A549 (cell line): Measurements from ENCODE around the gene TRNP1. TPM values are rescaled to one million over a fixed set of nuclear protein-coding genes. Genes with fewer than 3 reads are reported as not detected.
"Not testable (repeated sequence)": the region's sequence is repeated elsewhere in the genome, so short reads cannot be mapped to it uniquely, and the experiment has no call there.

ENCODE experiments used
- ATAC-seq, 2 experiments: fragments of 200-7000 bp in 1 of 2; fragments of >200 bp in 1 of 2; cut with Nextera tagmentation in 1 of 2; cut with Tn5 transposase in 1 of 2; 3 replicates each; pipeline versions ENCODE4 v1.8.0 to v1.9.1; 2018 to 2020; ENCODE audit warnings: mild to moderate bottlenecking in 1 of 2, moderate library complexity in 1 of 2
- CTCF ChIA-PET: fragments of 300-600 bp; sonication (Branson Sonifier 250); formaldehyde crosslinking; extraction: SDS; loops from one replicate; lab custom pipeline; 2021; ENCODE audit warnings: antibody characterized with exemption, inconsistent platforms; lab: Yijun Ruan, JAX
- POLR2A ChIA-PET: fragments of 350-600 bp; formaldehyde crosslinking; extraction: SDS; loops from one replicate; lab custom pipeline; 2021; ENCODE audit warnings: antibody characterized with exemption, inconsistent platforms; lab: Yijun Ruan, JAX
- DNase-seq, 2 experiments: peaks; one replicate each; pipeline versions ENCODE4 v3.0.0 to v3.0.0-alpha.2; 2011 to 2016; ENCODE audit warnings: low read depth in 1 of 2, low spot score in 1 of 2
- FAIRE-seq: peaks from 2 replicates; lab custom pipeline; 2011; peaks lifted over from hg19 to GRCh38; lab: Jason Lieb, UNC
- H3K27ac ChIP-seq, 2 experiments: fragments of >200 bp; sonication (Bioruptor Twin); formaldehyde crosslinking; 3 replicates each; pipeline ENCODE4 v1.5.1; 2016 to 2017
- H3K4me1 ChIP-seq: fragments of >200 bp; sonication (Bioruptor Twin); formaldehyde crosslinking; 3 replicates; pipeline ENCODE4 v1.6.1; 2016
- H3K4me2 ChIP-seq: fragments of >200 bp; sonication (Bioruptor Twin); formaldehyde crosslinking; 3 replicates; pipeline ENCODE4 v1.6.1; 2016
- H3K4me3 ChIP-seq: fragments of >200 bp; sonication (Bioruptor Twin); formaldehyde crosslinking; 3 replicates; pipeline ENCODE4 v1.5.1; 2016
- H3K9me3 ChIP-seq: fragments of >200 bp; sonication (Bioruptor Twin); formaldehyde crosslinking; 3 replicates; pipeline ENCODE4 v1.6.1; 2016
- CBX2 ChIP-seq: fragments of 200-600 bp; sonication (generic); IDR thresholded peaks from 2 replicates; pipeline ENCODE4 v1.6.1; 2016; ENCODE audit warnings: low read depth, mild to moderate bottlenecking, borderline replicate concordance
- CHD2 ChIP-seq: fragments of 150-350 bp; IDR thresholded peaks from 2 replicates; pipeline ENCODE4 v1.6.1; 2014; ENCODE audit warnings: low read length; ENCODE audit not compliant: partially characterized antibody
- CHD4 ChIP-seq: fragments of 200-600 bp; sonication (generic); IDR thresholded peaks from 2 replicates; pipeline ENCODE4 v1.6.1; 2016; ENCODE audit warnings: antibody characterized with exemption, mild to moderate bottlenecking, borderline replicate concordance
- EHMT2 ChIP-seq: fragments of 200-600 bp; sonication (generic); IDR thresholded peaks from 2 replicates; pipeline ENCODE4 v1.6.1; 2016; ENCODE audit warnings: antibody characterized with exemption, low read depth, mild to moderate bottlenecking, moderate library complexity
- FOSL2 ChIP-seq, 2 experiments: fragments of 450-650 bp in 1 of 2; fragments of >200 bp in 1 of 2; sonication (Bioruptor Twin) in 1 of 2; formaldehyde crosslinking; IDR thresholded peaks; 2 replicates each; pipeline versions ENCODE4 v1.5.0 to v1.6.1; 2016 to 2020; ENCODE audit warnings: mild to moderate bottlenecking in 1 of 2, moderate library complexity in 1 of 2
- GATA3 ChIP-seq: IDR thresholded peaks from 2 replicates; pipeline ENCODE4 v1.6.1; 2012; ENCODE audit warnings: borderline replicate concordance
- HDAC2 ChIP-seq: fragments of 200-600 bp; sonication (generic); IDR thresholded peaks from 2 replicates; pipeline ENCODE4 v1.6.1; 2016
- HEYL ChIP-seq: fragments of 250-450 bp; sonication (Bioruptor Pico); IDR thresholded peaks from 2 replicates; pipeline ENCODE4 v1.8.0; 2021; ENCODE audit warnings: mild to moderate bottlenecking, moderate library complexity
- HOXA7 ChIP-seq: fragments of 250-450 bp; sonication (Bioruptor Pico); IDR thresholded peaks from 2 replicates; pipeline ENCODE4 v1.5.0; 2020; ENCODE audit warnings: mild to moderate bottlenecking, moderate library complexity
- JUNB ChIP-seq: fragments of >200 bp; sonication (Bioruptor Twin); formaldehyde crosslinking; IDR thresholded peaks from 2 replicates; pipeline ENCODE4 v1.6.1; 2016
- KDM1A ChIP-seq: fragments of 200-600 bp; sonication (generic); IDR thresholded peaks from 2 replicates; pipeline ENCODE4 v1.6.1; 2016; ENCODE audit warnings: low read depth, mild to moderate bottlenecking
- NFE2L2 ChIP-seq: fragments of 150-350 bp; conservative IDR thresholded peaks from 2 replicates; pipeline ENCODE4 v1.6.1; 2014; ENCODE audit warnings: low read length
- NPAS2 ChIP-seq: fragments of 250-450 bp; sonication (Bioruptor Pico); IDR thresholded peaks from 2 replicates; pipeline ENCODE4 v1.8.0; 2022; ENCODE audit warnings: mild to moderate bottlenecking, moderate library complexity, borderline replicate concordance
- PHF8 ChIP-seq: fragments of 200-600 bp; sonication (generic); IDR thresholded peaks from 2 replicates; pipeline ENCODE4 v1.6.1; 2016; ENCODE audit warnings: low read depth, mild to moderate bottlenecking, antibody characterized with exemption, moderate library complexity, borderline replicate concordance
- POLR2A ChIP-seq: IDR thresholded peaks from 2 replicates; pipeline ENCODE4 v1.6.1; 2012; ENCODE audit warnings: mild to moderate bottlenecking, low read length
- SREBF2 ChIP-seq: fragments of 450-650 bp; IDR thresholded peaks from 2 replicates; pipeline ENCODE4 v1.6.1; 2014; ENCODE audit warnings: mild to moderate bottlenecking, moderate library complexity
- TFCP2L1 ChIP-seq: fragments of 250-450 bp; sonication (Bioruptor Pico); IDR thresholded peaks from 2 replicates; pipeline ENCODE4 v1.5.0; 2021; ENCODE audit warnings: mild to moderate bottlenecking
- ZNF302 ChIP-seq: fragments of 250-450 bp; sonication (Bioruptor Pico); IDR thresholded peaks from 2 replicates; pipeline ENCODE4 v1.9.0; 2021; ENCODE audit warnings: inconsistent platforms, mild to moderate bottlenecking, moderate library complexity
- WGBS: methylation state at CpG from one replicate; pipeline ENCODE4 v1.1.6; 2017; ENCODE audit errors: missing lambda C conversion rate; 5-methylcytosine and 5-hydroxymethylcytosine counted together
- polyA plus RNA-seq, 4 experiments: library from polyadenylated mRNA; depleted of rRNA in 3 of 4; stranded (reverse); fragments of >200 nt; fragmentation: RNase III in 1 of 4; extraction: RNeasy Plus Mini Kit Qiagen cat#74134 plus additional on column Dnase treatment in 1 of 4; gene quantifications; 2 replicates in 3 of 4; 3 replicates in 1 of 4; pipeline ENCODE4 v1.2.3, GENCODE V29; 2011 to 2017
- TF ChIP-seq, protein P1 (sequence below): IDR thresholded peaks from 2 replicates; pipeline ENCODE4 v1.6.1; 2012
- TF ChIP-seq, protein P2 (sequence below): fragments of >200 bp; sonication (Bioruptor Twin); formaldehyde crosslinking; IDR thresholded peaks from 2 replicates; pipeline ENCODE4 v1.6.1; 2016
- TF ChIP-seq, protein P3 (sequence below): fragments of >200 bp; sonication (Bioruptor Twin); formaldehyde crosslinking; IDR thresholded peaks from 3 replicates; pipeline ENCODE4 v1.5.1; 2016

Gene TRNP1
- polyA plus RNA-seq, 2 of the 4 experiments (the other 2 are of a cell fraction) = 73.9 to 113 TPM

DNA sequence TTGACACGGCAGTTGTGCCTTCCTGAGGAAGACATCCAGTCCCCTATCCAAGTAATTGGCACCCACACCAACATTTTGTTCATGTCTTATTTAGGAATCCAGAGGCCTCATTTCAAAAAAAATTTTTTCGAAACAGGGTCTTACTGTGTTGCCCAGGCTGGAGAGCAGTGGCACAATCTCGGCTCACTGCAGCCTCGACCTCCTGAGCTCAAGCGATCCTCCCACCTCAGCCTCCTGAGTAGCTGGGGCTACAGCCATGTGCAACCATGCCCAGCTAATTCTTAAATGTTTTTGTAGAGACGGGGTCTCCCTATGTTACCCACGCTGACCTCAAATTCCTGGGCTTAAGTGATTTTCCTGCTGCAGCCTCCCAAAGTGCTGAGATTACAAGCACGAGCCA lies 9.2 kb upstream of the TRNP1 start:
- H3K9me3 ChIP-seq = no peaks in the 10 kb centered on the region
- ATAC-seq (no peak), DNase-seq (no peak), FAIRE-seq (no peak)
- ChIA-PET POLR2A (interaction anchor here (1.6 kb wide), 1 partner anchor 9 kb away, joined by 3 read pairs; the partner anchor contains the start of gene TRNP1), CTCF (interaction anchor here (1.1 to 6.5 kb wide), 2 partner anchors 14 to 16 kb away, joined by 3 to 78 read pairs; no protein-coding TSS in a partner anchor)
- no peak overlapping the region for H3K4me2 ChIP-seq
- peaks cover 6% of the 10 kb centered on the region for H3K4me1 ChIP-seq
- H3K4me3 ChIP-seq = no peak overlapping the region
- WGBS = 90% methylated on average over 8 of the region's 8 CpGs
- TF ChIP-seq, protein P1, sequence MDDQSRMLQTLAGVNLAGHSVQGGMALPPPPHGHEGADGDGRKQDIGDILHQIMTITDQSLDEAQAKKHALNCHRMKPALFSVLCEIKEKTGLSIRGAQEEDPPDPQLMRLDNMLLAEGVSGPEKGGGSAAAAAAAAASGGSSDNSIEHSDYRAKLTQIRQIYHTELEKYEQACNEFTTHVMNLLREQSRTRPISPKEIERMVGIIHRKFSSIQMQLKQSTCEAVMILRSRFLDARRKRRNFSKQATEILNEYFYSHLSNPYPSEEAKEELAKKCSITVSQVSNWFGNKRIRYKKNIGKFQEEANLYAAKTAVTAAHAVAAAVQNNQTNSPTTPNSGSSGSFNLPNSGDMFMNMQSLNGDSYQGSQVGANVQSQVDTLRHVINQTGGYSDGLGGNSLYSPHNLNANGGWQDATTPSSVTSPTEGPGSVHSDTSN = no peak
- TF ChIP-seq, protein P2, sequence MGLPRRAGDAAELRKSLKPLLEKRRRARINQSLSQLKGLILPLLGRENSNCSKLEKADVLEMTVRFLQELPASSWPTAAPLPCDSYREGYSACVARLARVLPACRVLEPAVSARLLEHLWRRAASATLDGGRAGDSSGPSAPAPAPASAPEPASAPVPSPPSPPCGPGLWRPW = no peak
- TF ChIP-seq FOSL2 (IDR thresholded peaks at IDR 0.05) (no peak), FOSL2 (CRISPR knock-in tag; IDR thresholded peaks at IDR 0.05) (no peak), PHF8 (no peak), NPAS2 (CRISPR knock-in tag) (no peak), JUNB (no peak), EHMT2 (no peak)
- TF ChIP-seq, protein P3, sequence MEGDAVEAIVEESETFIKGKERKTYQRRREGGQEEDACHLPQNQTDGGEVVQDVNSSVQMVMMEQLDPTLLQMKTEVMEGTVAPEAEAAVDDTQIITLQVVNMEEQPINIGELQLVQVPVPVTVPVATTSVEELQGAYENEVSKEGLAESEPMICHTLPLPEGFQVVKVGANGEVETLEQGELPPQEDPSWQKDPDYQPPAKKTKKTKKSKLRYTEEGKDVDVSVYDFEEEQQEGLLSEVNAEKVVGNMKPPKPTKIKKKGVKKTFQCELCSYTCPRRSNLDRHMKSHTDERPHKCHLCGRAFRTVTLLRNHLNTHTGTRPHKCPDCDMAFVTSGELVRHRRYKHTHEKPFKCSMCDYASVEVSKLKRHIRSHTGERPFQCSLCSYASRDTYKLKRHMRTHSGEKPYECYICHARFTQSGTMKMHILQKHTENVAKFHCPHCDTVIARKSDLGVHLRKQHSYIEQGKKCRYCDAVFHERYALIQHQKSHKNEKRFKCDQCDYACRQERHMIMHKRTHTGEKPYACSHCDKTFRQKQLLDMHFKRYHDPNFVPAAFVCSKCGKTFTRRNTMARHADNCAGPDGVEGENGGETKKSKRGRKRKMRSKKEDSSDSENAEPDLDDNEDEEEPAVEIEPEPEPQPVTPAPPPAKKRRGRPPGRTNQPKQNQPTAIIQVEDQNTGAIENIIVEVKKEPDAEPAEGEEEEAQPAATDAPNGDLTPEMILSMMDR = no peak
- TF ChIP-seq, all 56 proteins: peak for 0
- H3K27ac ChIP-seq = peak overlapping the region in 1 of 2 experiments; percentile 27; a peak in 3 of 6 replicates

DNA sequence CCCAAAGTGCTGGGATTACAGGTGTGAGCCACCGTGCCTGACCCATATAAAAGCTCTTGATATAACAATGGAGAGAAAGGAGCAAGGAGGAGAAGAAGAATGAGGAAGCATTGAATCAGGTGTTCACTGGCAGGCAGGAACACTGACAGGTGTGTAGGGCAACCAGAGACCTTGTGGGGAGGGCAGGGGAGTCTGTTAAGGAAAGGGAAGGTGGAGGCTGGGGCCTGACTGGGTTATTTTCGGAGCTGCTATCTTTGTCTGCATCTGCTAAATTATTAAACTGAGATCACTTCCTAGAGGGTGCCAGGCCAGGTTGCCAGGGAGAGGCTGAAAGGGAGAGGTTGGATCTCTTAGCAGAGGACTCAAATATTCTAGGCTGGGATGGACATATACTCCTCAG lies 6.8 kb upstream of the TRNP1 start:
- Histone ChIP-seq H3K4me1 (peaks cover 21% of the 10 kb centered on the region), H3K4me3 (no peak overlapping the region), H3K9me3 (no peaks in the 10 kb centered on the region), H3K27ac (peak overlapping the region; percentile 36 to 79), H3K4me2 (0 out of 3 replicates have a peak overlapping the region, but pooled peaks have one; percentile 4)
- FAIRE-seq (no peak), ATAC-seq (no peak), DNase-seq (no peak)
- 57% methylated on average over 2 of the region's 2 CpGs for WGBS
- CTCF ChIA-PET = interaction anchor here (0.6 to 6.5 kb wide), 7 partner anchors 10 to 676 kb away, joined by 3 to 78 read pairs (median 3); no protein-coding TSS in a partner anchor
- POLR2A ChIA-PET = no interaction called here
- no peak for TF ChIP-seq SREBF2

DNA sequence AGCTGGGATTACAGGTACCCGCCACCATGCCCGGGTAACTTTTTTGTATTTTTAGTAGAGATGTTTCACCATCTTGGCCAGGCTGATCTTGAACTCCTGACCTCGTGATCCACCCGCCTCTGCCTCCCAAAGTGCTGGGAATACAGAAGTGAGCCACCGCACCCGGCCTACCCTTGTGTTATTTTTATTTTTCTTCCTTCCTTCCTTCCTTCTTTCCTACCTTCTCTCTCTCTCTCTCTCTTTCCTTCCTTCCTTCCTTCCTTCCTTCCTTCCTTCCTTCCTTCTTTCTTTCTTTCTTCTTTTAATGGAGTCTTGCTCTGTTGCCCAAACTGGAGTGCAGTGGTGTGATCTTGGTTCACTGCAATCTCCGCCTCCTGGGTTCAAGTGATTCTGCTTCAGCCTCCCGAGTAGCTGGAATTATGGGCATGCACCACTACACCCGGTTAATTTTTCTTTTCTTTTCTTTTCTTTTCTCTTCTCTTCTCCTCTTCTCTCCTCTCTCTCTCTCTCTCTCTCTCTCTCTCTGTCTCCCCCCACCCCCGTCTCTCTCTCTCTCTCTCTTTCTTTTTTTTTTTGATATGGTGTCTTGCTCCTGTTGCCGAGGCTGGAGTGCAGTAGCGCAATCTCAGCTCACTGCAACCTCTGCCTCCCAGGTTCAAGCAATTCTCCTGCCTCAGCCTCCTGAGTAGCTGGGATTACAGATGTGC lies 3.9 kb upstream of the TRNP1 start:
- CTCF ChIA-PET = interaction anchor here (0.8 to 6.5 kb wide), 3 partner anchors 8 to 55 kb away, joined by 3 to 78 read pairs (median 7); no protein-coding TSS in a partner anchor
- H3K9me3 ChIP-seq, ATAC-seq, POLR2A ChIA-PET, DNase-seq, FAIRE-seq, H3K4me3 ChIP-seq: not testable (repeated sequence)
- Histone ChIP-seq H3K27ac (peak overlapping the region; percentile 100), H3K4me1 (peaks cover 35% of the 10 kb centered on the region), H3K4me2 (peak overlapping the region; percentile 56; the same call in 2 of the 3 replicates)
- 87% methylated on average over 11 of the region's 12 CpGs for WGBS

DNA sequence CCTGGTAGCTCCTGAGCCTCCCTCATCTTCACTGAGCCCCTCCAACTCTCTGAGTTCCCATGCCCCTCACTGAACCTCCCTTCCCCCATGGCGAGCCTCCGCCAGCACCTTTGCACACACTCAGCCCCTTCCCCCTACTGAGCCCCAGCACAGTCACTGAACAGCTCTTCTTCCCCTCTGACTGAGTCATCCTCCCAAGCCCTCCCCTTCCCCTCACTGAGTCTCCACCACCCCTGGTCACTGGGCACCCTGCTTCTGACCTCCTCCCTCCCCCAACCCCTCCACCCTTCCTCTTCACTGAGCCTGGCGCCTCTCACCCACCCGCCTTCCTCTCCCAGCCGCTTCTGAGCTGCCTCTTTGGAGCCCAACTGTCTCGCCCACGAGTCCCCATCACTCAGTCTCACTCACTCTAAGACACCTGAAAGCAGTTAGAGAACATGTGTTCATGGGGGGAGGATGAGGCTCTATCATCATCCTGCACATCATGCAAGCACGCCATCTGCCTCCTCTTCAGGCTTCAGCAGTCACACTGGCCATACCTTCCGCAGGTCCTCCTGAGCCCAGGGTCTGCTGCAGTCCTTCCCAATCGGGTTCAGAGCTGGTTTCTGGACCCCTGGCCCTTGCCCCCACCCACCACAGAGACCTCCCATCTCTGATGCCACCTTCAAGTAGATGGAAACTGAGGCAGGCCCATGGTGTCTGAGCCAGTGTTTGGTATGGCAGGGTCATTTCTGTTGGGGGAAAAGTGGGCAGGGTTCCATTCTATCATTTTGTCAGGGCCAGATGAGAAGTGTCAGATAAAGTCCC lies 2.0 kb upstream of the TRNP1 start:
- ChIA-PET CTCF (interaction anchor here (1.2 to 10.6 kb wide), 2 partner anchors 24 to 53 kb away, joined by 3 to 188 read pairs; no protein-coding TSS in a partner anchor), POLR2A (no interaction called here)
- Histone ChIP-seq H3K9me3 (no peaks in the 10 kb centered on the region), H3K4me1 (peaks cover 42% of the 10 kb centered on the region), H3K27ac (peak overlapping the region; percentile 100), H3K4me3 (peak overlapping the region; percentile 34), H3K4me2 (peak overlapping the region; percentile 99)
- peak; percentile 75 to 76 for ATAC-seq
- FAIRE-seq = no peak
- 1% methylated on average over 9 of the region's 10 CpGs for WGBS
- DNase-seq = peak; percentile 80 to 91
- TF ChIP-seq KDM1A (no peak), CHD4 (no peak), FOSL2 (IDR thresholded peaks at IDR 0.05) (peak; percentile 73; the same call in 1 of the 2 replicates), FOSL2 (CRISPR knock-in tag; IDR thresholded peaks at IDR 0.05) (peak; percentile 84), HEYL (CRISPR knock-in tag) (no peak), CHD2 (peak; percentile 34), TFCP2L1 (CRISPR knock-in tag) (no peak), NFE2L2 (no peak), PHF8 (no peak), CBX2 (no peak), GATA3 (peak; percentile 67; the same call in 1 of the 2 replicates), POLR2A (peak; percentile 8), ZNF302 (CRISPR knock-in tag) (0 out of 2 replicates have a peak, but pooled peaks have one; percentile 26), HOXA7 (CRISPR knock-in tag) (no peak), HDAC2 (no peak)
- TF ChIP-seq, protein P3 = no peak
